Activated CD8-positive, alpha-beta memory T cell treated with anti-CD3 and anti-CD28 coated beads for 4 hours (primary cell): ENCODE results near the gene ITSN1.

Source experiments
- DNase-seq, 2 donors: peaks; one replicate each; pipeline ENCODE4 v3.0.0-alpha.2; 2020; ENCODE audit warnings: low read depth in 2 of 2

Gene ITSN1

DNA sequence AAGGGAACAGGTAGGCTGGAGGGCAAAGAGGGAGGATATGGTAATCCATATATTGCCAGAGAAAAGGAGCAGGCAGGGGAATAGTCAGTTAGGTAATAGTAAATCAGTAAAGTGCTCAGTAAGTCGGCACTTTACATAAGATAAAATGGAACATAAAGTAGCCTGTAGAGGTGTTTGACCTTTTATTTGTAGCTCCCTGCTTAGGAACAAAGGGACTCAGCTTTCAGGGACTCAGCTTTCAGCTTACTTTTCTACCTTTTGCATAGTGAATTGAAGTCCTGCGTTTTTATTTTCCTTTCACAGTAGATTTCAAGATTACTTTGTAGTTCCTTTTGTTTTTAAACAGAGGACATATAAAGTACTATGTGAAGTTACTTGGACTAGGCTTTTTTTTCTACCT lies 87.3 kb downstream of the ITSN1 start:
- DNase-seq: no peak

DNA sequence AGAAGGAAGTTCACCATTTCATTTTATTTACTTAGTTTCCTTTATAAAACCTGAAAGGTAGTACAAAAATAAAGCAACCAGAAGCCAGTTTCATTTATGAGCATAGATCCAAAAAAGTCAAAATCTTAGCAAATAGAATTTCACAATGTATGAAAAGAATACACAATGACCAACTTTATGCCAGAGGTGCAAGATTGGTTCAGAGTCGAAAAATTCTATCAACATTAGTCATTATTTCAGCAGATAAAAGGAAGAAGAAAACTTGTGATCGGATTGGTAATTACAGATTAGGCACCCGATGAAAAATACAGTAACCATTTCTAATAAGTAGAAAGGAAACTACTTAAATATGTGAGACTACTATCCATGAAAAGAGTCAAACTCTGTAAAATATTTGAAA lies 89.1 kb downstream of the ITSN1 start:
- DNase-seq: no peak

DNA sequence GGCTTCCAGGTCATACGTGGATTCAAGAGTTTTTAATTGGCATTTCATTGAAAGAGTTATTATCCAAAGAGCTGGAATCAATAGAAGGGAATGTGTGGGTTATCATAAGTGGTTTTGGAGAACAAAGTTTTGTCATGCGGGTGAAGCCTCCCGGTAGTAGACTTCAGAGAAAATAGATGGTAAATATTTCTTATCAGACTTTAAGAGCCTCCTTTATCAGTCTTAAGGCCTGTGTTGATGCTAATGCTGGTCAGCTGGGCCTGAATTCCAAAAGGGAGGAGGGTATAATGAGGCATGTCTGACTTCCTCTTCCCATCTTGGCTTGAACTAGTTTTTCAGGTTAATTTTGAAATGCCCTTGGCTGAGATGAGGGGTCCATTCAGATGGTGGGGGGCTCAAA lies 89.7 kb downstream of the ITSN1 start:
- no peak for DNase-seq

DNA sequence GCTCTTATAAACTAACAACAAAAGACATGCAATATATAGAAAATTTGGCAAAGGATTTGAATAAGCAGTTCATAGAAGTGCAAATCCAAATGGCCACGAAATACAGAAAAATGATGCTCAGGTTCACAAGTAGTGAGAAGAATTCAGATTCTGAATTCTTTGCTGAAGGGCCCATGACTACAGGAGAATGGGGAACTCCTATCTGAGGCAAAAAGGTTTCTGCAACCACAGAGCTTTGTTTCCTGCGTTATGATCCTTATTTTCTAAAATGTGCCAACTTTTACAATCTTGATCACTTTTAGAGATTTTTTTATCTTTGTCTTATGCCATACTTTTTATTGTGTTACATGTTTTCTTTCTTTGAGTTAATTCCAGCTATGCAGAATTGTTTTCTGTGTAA lies 91.3 kb downstream of the ITSN1 start:
- DNase-seq: no peak

DNA sequence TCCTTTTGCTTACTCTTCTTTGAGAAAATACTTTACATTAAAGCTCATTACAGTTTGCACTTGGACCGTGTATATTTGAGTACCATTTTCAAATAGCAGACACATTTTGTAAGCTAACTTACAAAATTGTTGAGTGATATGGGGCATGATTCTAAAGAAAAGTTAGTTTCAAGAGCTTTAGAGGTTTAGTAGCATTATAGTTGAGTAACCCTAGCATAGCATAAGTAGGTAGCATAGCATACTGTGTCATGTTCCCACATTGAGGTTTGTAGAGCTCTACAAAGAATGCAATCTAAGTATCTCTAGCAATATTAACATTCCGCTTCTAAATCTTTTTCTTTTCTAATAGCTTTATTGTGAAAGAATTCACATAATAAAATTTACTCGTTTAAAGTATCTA lies 92.0 kb downstream of the ITSN1 start:
- DNase-seq: no peak

DNA sequence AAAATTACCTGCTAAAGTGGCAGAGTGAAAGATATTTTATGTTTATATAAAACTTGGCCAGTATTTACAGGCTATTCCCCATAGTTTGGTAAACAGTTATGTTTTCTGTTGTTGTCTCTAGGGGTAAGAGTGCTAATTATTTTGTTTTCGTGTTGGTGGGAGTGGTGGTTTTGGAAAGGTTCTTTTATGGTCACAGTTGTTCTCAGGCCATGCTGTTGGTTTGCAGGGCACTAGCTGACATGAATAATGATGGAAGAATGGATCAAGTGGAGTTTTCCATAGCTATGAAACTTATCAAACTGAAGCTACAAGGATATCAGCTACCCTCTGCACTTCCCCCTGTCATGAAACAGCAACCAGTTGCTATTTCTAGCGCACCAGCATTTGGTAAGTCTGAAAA lies 92.5 kb downstream of the ITSN1 start:
- no peak for DNase-seq

DNA sequence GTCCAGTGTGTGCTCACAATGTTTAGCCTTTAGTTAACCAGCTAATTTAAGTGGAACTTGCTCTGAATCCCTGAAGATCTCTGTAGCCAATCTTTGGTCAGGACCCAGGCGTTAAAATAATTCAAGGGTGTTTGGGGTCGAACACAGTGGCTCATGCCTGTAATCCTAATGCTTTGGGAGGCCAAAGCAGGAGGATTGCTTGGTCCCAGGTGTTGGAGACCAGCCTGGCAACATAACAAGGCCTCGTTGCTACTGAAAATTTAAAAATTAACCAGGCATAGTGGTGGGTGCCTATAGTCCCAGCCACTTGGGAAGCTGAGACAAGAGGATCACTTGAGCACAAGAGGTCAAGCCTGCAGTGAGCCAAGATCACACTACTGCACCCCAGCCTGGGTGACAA lies 94.3 kb downstream of the ITSN1 start:
- DNase-seq: no peak

DNA sequence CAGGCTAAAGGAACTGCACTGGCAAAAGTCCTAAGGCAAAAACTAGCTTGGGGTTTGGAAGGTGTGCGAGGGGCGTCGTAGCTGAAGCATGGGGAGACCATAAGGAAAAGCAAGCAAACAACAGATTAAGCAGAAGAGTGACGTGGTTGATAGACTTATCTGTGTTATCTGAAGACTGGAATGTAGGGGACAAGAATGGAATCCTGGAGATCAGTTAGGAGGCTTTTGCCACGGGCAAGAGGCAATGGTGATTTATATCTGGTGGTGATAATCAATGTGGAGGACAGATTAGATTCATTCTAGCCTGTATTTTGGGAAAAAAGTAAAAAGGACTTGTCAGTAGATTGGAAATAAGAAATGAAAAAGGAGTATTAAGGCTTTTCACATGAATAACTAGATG lies 97.4 kb downstream of the ITSN1 start:
- DNase-seq: no peak

DNA sequence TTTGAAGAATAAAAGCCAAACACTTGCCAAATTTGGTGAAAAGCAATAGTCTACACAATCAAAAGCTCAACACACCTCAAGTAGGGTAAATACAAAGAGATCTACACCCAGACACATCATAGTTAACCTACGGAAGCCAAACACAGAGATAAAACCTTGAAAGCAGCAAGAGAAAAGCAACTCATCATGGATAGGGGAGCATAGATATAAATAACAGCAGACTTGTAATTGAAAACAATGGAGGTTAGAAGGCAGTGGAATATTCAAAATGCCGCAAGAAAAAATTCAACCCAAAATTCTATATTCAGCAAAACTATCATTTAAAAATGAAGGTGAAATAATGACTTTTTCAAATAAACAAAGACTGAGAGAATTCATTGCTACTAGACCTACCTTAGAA lies 105.1 kb downstream of the ITSN1 start:
- DNase-seq: no peak

DNA sequence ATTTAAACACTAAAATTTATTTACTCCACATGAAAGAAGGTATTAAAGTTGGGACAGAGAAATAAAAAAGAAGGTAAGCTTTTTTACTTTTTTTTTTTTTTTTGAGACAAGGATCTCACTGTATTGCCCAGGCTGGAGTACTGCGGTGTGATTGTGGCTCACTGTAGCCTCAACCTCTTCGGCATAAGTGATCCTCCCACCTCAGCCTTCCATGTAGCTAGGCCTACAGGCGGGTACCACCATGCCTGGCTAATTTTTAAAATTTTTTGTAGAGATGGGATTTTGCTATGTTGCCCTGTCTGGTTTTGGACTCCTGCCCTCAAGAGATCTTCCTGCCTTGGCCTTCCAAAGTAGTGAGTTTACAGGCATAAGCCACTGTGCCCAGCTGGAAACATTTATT lies 106.6 kb downstream of the ITSN1 start:
- no peak for DNase-seq

DNA sequence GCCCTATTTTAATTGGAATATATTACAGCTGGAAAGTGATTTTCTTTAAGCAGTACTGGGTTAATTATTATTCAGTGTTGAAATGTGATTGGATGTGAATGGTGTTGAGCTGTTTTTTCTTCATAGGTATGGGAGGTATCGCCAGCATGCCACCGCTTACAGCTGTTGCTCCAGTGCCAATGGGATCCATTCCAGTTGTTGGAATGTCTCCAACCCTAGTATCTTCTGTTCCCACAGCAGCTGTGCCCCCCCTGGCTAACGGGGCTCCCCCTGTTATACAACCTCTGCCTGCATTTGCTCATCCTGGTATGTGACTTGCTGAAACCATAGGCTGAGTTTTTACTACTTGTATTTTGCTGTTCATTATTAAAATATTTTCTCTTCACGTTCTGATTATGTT lies 107.7 kb downstream of the ITSN1 start:
- no peak for DNase-seq

DNA sequence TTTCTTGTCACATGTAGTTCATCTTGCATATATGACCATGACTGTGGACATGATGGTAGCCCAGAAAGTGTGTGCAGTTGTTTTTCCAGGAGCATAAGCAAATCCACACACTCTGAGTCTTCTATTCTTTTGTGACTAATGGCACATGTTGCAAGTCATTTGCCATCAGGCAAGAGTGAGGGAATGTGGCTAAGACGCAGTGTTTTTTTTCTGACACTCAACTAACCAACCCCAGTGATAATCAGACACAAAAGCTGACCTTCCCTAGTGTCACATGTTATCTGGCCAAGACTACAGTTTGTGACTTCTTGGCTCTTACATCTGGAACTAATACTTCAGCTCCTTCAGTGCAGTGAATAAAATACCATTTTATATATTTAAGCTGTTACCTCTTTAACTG lies 108.8 kb downstream of the ITSN1 start:
- DNase-seq: no peak

DNA sequence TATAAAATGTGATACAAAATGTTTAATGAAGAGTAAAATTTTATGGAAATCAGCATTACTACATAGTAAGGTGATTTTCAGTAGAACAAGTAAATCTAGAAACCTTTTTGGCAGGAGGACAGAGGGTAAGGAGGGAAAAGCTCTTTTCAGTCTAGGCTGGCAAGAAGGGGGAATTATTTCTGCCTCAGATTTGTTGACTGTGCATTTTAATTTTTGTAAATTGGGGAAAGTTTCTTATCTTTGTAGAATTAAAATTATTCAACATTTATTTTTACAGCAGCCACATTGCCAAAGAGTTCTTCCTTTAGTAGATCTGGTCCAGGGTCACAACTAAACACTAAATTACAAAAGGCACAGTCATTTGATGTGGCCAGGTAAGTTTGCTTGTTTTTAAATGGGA lies 109.2 kb downstream of the ITSN1 start:
- DNase-seq: no peak

DNA sequence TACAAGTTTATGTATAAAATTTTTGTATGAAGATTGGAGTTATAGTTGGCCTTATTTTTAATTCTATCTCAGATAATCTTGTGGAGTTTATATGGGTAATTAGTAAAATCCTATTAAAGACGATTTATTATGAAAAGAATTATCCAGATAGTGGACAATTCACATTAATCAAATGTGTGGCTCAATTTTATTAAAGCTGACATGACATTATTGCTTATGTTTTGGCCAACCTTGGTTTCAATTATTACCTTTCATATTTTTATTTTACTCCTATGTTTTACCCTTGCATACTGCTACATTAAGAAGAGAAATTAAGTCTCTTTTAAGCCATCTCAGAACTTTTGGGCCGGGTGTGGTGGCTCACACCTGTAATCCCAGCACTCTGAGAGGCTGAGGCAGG lies 110.0 kb downstream of the ITSN1 start:
- no peak for DNase-seq

DNA sequence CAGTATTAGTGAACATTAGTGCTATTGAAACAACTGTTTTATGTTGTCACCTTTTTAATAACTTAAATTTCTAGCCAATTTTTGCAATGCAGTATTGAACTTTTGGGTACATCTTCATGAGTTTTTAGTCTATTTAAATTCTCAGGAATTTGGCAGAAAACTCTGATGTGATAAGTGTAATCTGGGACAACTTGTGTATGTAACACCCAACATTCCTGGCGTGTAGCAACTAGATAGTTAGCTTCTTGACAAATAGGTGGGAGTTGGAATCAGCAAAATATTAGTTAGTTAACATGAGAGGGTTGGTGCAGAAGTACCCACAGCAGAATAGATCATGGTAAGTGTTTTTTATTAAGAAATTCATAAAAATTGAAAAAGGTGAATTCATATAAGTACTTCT lies 111.6 kb downstream of the ITSN1 start:
- DNase-seq: no peak

DNA sequence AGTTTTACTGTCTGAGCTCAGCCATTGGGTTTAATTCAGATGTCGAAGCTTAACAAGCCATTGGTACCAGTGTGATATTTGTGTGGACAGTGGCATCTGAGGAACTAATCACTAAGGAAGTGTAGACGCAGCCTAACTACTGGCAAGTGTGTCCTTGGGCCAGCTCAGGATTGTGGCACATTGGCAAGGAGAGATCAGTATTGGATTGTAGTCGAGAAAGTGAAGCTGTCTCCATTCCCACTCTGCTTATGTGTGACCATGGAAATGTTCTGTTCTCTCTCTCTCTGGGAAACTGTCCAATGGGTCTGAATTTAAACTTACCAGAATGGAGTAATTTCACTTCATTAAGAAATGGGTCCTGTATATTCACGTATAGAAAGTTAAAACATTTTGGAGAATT lies 112.2 kb downstream of the ITSN1 start:
- no peak for DNase-seq

DNA sequence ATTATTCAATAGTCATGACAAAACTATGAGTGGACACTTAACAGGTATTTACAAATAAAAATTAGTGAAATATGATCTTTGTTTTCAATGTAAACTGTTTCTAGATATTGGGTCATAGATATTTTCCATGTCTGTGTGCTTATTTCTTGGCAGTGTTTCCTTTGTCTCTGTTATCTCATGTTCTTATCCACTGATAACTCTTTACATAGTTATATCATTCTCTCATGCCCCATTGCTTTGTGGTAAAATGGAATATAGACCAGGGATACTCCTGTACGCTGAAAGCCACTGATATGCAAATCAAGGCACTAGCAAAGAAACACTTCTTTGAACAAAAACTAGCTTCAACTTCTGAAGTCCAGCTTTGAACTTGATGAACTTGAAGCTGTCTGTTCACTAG lies 113.1 kb downstream of the ITSN1 start:
- DNase-seq: no peak

DNA sequence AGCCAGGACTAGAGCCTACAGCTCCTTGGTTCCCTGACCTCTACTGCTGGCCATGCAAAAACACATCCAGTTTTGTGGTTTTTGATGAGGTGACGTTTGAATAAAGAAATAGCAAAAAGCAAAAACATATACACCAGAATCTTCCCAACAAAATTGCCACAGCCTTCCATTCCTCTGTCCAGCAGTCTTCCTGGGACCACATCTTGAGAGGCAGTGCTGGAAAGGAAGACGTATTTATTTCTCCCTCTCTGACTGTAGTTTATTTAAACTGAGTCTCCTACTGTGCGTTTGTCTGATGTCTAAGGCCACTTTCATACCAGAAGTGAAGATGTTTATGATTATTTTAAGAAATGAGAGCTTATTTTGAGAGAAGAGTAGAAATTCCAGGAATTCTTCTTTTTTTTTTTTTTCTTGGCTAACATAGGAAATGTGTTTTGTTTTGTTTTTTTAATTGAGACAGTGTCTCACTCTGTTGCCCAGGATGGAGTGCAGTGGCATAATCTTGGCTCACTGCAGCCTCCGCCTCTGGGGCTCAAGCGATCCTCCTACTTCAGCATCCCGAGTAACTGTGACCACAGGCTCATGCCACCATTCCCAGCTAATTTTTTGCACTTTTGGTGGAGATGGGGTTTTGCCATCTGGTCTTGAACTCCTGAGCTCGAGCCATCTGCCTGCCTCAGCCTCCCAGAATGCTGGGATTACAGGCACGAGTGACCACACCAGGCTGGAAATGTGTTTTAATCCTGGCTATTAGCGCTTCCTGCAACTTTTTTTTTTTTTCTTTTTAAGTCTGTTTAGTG lies 118.5 kb downstream of the ITSN1 start:
- no peak for DNase-seq

DNA sequence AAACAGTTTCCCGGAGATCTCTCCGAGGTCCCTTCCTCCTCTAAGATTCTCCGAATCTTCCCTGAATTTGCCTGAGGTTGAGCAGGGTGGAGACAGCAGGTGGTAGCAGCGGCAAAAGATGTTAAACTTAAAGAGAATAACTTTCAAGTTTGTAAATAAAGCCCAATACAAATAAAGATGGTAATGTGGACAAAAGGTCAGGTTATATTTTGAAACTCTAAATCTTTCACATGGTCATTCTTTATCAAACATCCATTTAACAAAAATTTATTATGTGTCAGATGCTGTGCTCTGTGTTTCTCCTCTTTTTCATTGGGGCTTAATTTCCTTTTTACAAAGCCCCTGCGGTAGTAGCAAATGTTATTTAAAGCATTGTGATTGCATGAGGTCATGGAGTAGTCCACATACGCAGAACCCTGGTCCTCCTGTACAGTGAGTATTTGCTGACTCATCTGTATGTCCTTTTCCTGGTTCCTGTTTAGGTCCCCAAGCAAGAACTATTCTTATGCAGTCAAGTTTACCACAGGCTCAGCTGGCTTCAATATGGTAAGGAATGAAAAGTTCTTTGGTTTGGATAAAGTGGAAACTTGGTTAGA lies 119.2 kb downstream of the ITSN1 start:
- no peak for DNase-seq

DNA sequence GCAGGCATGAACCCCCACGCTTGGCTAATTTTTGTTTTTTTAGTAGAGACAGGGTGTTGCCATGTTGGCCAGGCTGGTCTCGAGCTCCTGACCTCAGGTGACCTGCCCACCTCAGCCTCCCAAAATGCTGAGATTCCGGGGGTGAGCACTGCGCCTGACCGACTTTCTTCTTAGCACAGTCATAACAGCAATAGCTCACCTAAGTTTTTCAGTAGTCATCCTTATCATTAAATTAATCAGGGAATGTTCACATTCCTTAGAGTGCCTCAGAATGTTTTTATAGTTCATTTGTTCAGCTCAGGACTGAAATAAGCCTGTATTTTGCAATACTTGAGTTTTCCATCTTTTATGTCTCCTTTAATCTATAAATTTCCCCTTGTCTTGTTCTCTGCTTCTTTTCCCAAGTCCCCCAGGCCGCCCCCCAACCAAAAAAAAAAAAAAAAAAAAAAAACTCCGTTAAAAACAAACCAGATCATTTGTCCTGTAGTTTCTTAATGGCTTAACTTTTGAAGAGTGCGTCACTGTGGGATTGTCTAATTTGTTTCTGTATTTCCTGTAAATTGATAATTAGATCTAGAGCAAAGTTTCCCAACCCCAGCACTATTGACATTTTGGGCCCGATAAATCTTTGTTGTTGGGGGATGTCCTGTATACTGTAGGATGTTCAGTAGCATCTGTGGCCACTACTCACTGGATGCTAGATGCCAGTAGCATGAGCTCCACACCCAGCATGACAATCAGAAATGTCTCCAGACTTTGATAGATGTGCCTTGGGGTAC lies 120.7 kb downstream of the ITSN1 start:
- DNase-seq: no peak

DNA sequence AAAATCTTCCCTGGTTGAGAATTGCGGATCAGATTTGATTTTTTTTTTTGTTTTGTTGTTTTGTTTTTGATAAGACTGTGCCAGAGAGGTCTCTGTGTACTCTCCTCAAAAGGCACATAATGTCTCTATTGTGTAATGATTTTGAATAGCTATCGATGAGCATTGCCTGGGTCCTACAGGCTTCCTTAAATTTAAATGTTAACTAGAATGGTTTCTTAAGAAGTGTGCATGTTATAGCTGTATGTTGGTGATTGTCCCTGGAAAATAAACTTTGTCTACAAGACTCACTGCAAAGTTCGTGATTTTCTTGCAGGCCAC lies 121.2 kb downstream of the ITSN1 start:
- no peak for DNase-seq

DNA sequence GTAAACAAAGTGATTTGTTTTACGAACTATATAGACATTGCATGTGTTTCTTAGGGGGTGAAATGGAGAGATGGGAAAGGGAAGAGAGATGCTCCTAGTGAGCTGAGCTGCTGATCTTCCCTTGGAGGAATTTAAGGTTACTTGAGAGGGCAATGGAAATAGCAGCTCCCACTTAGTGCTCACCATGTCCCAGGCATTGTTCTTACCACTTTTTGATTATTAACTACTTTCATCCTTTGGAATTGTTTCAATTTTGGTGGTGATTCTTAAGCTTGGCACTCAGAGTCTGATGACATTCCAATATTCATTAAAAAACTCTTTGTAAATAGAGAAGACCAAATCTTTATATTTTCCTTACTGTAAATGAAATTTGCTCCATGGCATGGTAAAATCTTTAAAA lies 124.9 kb downstream of the ITSN1 start:
- DNase-seq: no peak

DNA sequence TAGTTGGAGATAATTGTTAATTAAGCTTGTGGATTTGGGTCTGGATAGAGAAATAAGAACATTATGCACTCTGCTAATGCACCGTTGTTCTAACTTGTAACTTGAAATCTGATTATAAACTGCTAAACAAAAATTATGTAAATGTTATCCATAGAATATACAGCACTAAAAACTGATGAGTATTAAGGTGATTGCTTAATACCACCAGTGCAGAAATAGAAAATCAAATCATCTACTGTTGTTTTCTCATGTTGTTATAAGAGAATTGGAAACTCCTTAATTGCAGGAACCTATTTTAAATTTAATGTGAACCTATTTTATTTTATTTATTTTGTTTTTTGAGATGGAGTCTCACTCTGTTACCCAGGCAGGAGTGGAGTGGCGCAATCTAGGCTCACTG lies 125.7 kb downstream of the ITSN1 start:
- no peak for DNase-seq
